GM12874 (cell line): ENCODE data around the gene RPA4.

Experiments
- CTCF ChIP-seq: IDR thresholded peaks from 2 replicates; pipeline ENCODE4 v1.5.1; 2011; ENCODE audit warnings: low read depth, mild to moderate bottlenecking, control low read depth, low read length, moderate library complexity; ENCODE audit not compliant: insufficient read depth

RPA4 gene

GRCh38 chrX:96883608-96884007 is at the start of gene RPA4:
RPA4 (plus strand) TSS chrX:96883908; CDS start chrX:96884311, 403 bp downstream.
- no peak for TF ChIP-seq CTCF

- TF ChIP-seq CTCF: no peak
Observed at GRCh38 chrX:96834137-96834536, 49.6 kb upstream of the RPA4 start.

- no peak for TF ChIP-seq CTCF
Observed at GRCh38 chrX:96835660-96836289, 47.9 kb upstream of the RPA4 start.

- no peak for TF ChIP-seq CTCF
Observed at GRCh38 chrX:96837808-96838207, 45.9 kb upstream of the RPA4 start.

- TF ChIP-seq CTCF: no peak
Observed at GRCh38 chrX:96838537-96838936, 45.2 kb upstream of the RPA4 start.

GRCh38 chrX:96841325-96841724 is 42.4 kb upstream of the RPA4 start:
- TF ChIP-seq CTCF: no peak

- TF ChIP-seq CTCF: no peak
Observed at GRCh38 chrX:96843566-96843965, 40.1 kb upstream of the RPA4 start.
